ENCODE data around the gene KRT83. TPM values are rescaled to one million over a fixed set of nuclear protein-coding genes. Genes with fewer than 3 reads are reported as not detected.

The KRT83 gene
- total and polyA plus RNA-seq, 10 of the 15 experiments (the other 5 are each of a cell fraction or from before 2014, with no cell fraction given) = not detected

- FAIRE-seq (no peak), ATAC-seq (peak; percentile 76), DNase-seq (ENCODE audit: low read depth, low spot score) (no peak)
- Histone ChIP-seq H3K27ac (ENCODE audit: control insufficient read depth, insufficient read depth) (no peak overlapping the region), H3K9ac (ENCODE audit: control insufficient read depth, insufficient read depth, low read length) (no peak overlapping the region), H4K20me1 (ENCODE audit: control insufficient read depth, insufficient read depth) (no peaks in the 10 kb centered on the region), H3K36me3 (ENCODE audit: control insufficient read depth in 2 of 2, insufficient read depth in 2 of 2, low read length in 1 of 2) (no peaks in the 10 kb centered on the region), H3K4me3 (no peak overlapping the region), H2AFZ (ENCODE audit: control insufficient read depth, low read depth, low read length) (no peak overlapping the region), H3K4me2 (ENCODE audit: control insufficient read depth, insufficient read depth) (no peak overlapping the region), H3K4me1 (ENCODE audit: control insufficient read depth, insufficient read depth, low read length) (no peaks in the 10 kb centered on the region), H3K9me3 (replicated peaks; ENCODE audit: control insufficient read depth, insufficient read depth, low read length) (no peaks in the 10 kb centered on the region), H3K27me3 (replicated peaks in 1 of 2; ENCODE audit: control insufficient read depth in 2 of 2, insufficient read depth in 2 of 2, low read length in 1 of 2) (no peaks in the 10 kb centered on the region; a peak in 1 of 4 replicates), H3K79me2 (ENCODE audit: control insufficient read depth, insufficient read depth, low read length) (no peaks in the 10 kb centered on the region)
- in situ Hi-C loops (cut with MboI) = no loop called here
- TF ChIP-seq MTA2 (IDR thresholded peaks at IDR 0.05; ENCODE audit: low read depth) (0 out of 2 replicates have a peak, but pooled peaks have one; percentile 31), PML (IDR thresholded peaks at IDR 0.05; ENCODE audit: low read length) (no peak), BHLHE40 (IDR thresholded peaks at IDR 0.05; ENCODE audit: borderline replicate concordance in 1 of 2, low read depth in 2 of 2, low read length in 1 of 2) (peak in 1 of 2 experiments; percentile 46; a peak in 1 of 4 replicates)
- ChIA-PET CTCF (interaction anchor here (1.0 kb wide), 1 partner anchor 21 kb away, joined by 3 read pairs; no protein-coding TSS in a partner anchor), POLR2A (no interaction called here), RAD21 (ENCODE audit: unreplicated experiment) (no interaction called here), SMC1A (ENCODE audit: uncharacterized antibody, unreplicated experiment) (no interaction called here)
- 34% methylated on average over 6 of the region's 6 CpGs for WGBS (ENCODE audit: insufficient coverage, insufficient replicate concordance, low lambda C conversion rate, missing lambda C conversion rate)
- intact Hi-C loops (cut with micrococcal nuclease; ENCODE audit: unreplicated experiment) = no loop called here
- BruUV-seq (replicated peaks) = no TSS peak
These were observed 28.0 kb upstream of the KRT83 start for GRCh38 chr12:52349196-52349595.

DNA sequence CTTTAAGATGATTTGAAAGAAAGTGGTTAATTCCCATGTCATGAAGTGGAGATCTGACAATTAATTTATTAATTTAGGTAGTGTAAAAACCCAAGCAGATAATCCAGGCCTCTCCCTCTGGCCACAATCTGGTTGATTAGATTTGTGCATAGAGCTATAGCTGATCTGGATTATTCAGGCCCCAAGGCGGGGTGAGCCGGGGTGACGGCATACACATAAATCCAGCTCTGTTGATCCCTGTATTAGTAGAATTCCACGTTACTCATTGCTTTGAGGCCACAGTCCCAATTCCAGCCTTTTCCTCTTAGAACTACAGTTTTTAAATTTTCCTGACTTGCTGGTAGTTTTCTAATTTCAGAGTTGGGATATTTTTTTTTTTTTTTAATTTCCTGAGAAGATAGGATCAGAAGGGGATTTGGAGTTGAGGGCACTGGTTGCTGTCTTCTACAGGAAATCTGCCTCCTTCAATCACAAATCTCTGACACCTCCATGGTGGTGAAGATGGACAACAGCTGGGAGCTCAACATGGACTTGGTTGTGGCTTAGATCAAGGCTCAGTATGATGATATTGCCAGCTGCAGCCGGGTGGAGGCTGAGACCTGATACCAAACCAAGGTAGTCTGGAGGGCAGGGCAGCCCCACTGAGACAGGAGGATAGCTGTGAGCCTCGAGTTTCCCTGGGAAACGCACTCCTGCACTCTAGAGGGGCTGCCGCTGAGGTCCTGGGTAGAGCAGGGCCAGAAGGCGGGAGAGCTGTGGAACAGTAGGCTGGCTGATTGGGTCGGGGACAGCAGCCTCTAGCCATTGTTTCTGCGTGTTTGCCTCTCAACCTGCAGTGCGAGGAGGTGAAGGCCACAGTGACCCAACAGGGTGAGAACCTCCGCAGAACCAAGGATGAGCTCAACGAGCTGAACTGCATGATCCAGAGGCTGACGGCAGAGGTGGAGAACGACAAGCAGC lies 26.6 kb upstream of the KRT83 start:
- intact Hi-C loops (cut with micrococcal nuclease; ENCODE audit: unreplicated experiment) (no loop called here), in situ Hi-C loops (cut with MboI) (no loop called here)
- DNase-seq (ENCODE audit: low read depth, low spot score) (no peak), FAIRE-seq (no peak), ATAC-seq (no peak)
- BruUV-seq (replicated peaks) = no TSS peak
- Histone ChIP-seq H2AFZ (ENCODE audit: control insufficient read depth, low read depth, low read length) (no peak overlapping the region), H3K4me3 (no peak overlapping the region), H3K27ac (ENCODE audit: control insufficient read depth, insufficient read depth) (no peak overlapping the region), H3K27me3 (replicated peaks in 1 of 2; ENCODE audit: control insufficient read depth in 2 of 2, insufficient read depth in 2 of 2, low read length in 1 of 2) (no peaks in the 10 kb centered on the region; a peak in 1 of 4 replicates), H3K9me3 (replicated peaks; ENCODE audit: control insufficient read depth, insufficient read depth, low read length) (no peaks in the 10 kb centered on the region), H3K9ac (ENCODE audit: control insufficient read depth, insufficient read depth, low read length) (no peak overlapping the region), H4K20me1 (ENCODE audit: control insufficient read depth, insufficient read depth) (no peaks in the 10 kb centered on the region), H3K79me2 (ENCODE audit: control insufficient read depth, insufficient read depth, low read length) (no peaks in the 10 kb centered on the region), H3K4me1 (ENCODE audit: control insufficient read depth, insufficient read depth, low read length) (no peaks in the 10 kb centered on the region), H3K36me3 (ENCODE audit: control insufficient read depth in 2 of 2, insufficient read depth in 2 of 2, low read length in 1 of 2) (no peaks in the 10 kb centered on the region), H3K4me2 (ENCODE audit: control insufficient read depth, insufficient read depth) (no peak overlapping the region)
- ChIA-PET CTCF (interaction anchor here (0.7 to 1.1 kb wide), 3 partner anchors 9 to 126 kb away, joined by 3 read pairs; no protein-coding TSS in a partner anchor), SMC1A (ENCODE audit: uncharacterized antibody, unreplicated experiment) (no interaction called here), RAD21 (ENCODE audit: unreplicated experiment) (no interaction called here), POLR2A (interaction anchor here (1.2 kb wide), 1 partner anchor 11 kb away, joined by 3 read pairs; no protein-coding TSS in a partner anchor)
- TF ChIP-seq TCF12 (IDR thresholded peaks at IDR 0.05; ENCODE audit: low read depth, low read length) (no peak), SMAD5 (IDR thresholded peaks at IDR 0.05; ENCODE audit: low read depth) (no peak), SIN3A (IDR thresholded peaks at IDR 0.05; ENCODE audit: low read depth, low read length) (no peak), PML (IDR thresholded peaks at IDR 0.05; ENCODE audit: low read length) (no peak), GATAD2B (conservative IDR thresholded peaks at IDR 0.05; ENCODE audit: low read depth) (no peak), MYB (IDR thresholded peaks at IDR 0.05; ENCODE audit: borderline replicate concordance, low read depth, low read length) (no peak), TCF3 (IDR thresholded peaks at IDR 0.05; ENCODE audit: borderline replicate concordance, insufficient read depth, low read depth, low read length) (no peak)
- TF ChIP-seq, protein P1, sequence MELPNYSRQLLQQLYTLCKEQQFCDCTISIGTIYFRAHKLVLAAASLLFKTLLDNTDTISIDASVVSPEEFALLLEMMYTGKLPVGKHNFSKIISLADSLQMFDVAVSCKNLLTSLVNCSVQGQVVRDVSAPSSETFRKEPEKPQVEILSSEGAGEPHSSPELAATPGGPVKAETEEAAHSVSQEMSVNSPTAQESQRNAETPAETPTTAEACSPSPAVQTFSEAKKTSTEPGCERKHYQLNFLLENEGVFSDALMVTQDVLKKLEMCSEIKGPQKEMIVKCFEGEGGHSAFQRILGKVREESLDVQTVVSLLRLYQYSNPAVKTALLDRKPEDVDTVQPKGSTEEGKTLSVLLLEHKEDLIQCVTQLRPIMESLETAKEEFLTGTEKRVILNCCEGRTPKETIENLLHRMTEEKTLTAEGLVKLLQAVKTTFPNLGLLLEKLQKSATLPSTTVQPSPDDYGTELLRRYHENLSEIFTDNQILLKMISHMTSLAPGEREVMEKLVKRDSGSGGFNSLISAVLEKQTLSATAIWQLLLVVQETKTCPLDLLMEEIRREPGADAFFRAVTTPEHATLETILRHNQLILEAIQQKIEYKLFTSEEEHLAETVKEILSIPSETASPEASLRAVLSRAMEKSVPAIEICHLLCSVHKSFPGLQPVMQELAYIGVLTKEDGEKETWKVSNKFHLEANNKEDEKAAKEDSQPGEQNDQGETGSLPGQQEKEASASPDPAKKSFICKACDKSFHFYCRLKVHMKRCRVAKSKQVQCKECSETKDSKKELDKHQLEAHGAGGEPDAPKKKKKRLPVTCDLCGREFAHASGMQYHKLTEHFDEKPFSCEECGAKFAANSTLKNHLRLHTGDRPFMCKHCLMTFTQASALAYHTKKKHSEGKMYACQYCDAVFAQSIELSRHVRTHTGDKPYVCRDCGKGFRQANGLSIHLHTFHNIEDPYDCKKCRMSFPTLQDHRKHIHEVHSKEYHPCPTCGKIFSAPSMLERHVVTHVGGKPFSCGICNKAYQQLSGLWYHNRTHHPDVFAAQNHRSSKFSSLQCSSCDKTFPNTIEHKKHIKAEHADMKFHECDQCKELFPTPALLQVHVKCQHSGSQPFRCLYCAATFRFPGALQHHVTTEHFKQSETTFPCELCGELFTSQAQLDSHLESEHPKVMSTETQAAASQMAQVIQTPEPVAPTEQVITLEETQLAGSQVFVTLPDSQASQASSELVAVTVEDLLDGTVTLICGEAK (IDR thresholded peaks at IDR 0.05; ENCODE audit: borderline replicate concordance) = no peak
- WGBS (ENCODE audit: insufficient coverage, insufficient replicate concordance, low lambda C conversion rate, missing lambda C conversion rate) = 37% methylated on average over 16 of the region's 16 CpGs

Data from GM12878 (cell line).